UCSD-AML1 (cell line): ENCODE data around the gene NR6A1.

Experiments
- DNase-seq: peaks from one replicate; lab custom pipeline; 2025; ENCODE audit not compliant: unreplicated experiment; lab: John Stamatoyannopoulos, UW

Gene NR6A1

GRCh38 chr9:124695280-124695890 is 75.7 kb downstream of the NR6A1 start:
- no peak for DNase-seq

- DNase-seq, result no peak
Observed at GRCh38 chr9:124694414-124695279, 76.5 kb downstream of the NR6A1 start.

GRCh38 chr9:124693403-124693802 is 77.7 kb downstream of the NR6A1 start:
- no peak for DNase-seq

GRCh38 chr9:124688238-124688904 is 82.7 kb downstream of the NR6A1 start:
- DNase-seq, result no peak

- DNase-seq, result no peak
Observed at GRCh38 chr9:124686918-124687317, 84.2 kb downstream of the NR6A1 start.

DNA sequence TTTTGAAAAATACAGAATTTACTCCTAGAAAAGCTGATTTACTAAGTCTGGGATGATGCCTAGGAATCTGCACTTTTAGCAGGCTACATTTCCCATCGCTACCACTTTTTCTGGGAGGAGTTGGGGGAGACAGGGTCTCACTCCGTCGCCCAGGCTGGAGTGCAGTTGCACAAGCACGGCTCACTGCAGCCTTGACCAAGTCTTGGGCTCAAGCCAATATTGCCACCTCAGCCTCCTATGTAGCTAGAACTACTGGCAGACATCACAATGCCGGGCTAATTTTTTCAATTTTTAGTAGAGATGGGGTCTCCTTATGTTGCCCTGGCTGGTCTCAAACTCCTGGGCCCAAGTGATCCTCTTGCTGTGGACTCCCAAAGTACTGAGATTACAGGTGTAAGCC is 85.9 kb downstream of the NR6A1 start:
- no peak for DNase-seq

GRCh38 chr9:124684169-124684568 is 86.9 kb downstream of the NR6A1 start:
- DNase-seq, result no peak

- no peak for DNase-seq
Observed at GRCh38 chr9:124683043-124683442, 88.1 kb downstream of the NR6A1 start.

DNA sequence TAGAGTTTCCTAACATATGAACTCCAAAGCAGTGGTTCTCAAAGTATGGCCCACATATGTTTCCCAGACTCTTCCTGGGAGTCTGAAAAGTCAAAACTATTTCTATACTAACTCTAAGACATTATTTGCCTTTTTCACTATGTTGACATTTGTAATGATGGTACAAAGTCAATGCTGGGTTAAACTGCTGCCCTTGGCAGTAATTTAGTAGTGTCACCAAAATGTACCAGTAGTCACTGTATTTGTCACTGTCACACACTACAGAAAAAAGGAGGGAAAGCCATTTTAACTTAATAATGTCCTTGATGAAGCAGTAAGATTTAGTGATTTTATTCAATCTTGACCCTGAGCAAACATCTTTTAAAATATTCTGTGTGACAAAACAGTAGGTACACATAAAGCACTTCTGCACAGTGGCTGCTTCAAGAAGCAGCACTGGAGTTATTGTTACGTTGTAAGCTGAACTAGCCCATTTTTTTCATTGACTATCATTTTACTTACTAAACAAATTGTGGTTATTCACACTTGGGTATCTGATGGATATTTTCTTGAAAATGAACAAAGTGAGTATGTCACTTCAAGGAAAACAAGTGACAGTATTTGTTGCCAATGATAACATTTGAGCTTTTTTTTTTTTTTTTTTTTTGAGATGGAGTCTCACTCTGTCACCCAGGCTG is 90.3 kb downstream of the NR6A1 start:
- no peak for DNase-seq

DNA sequence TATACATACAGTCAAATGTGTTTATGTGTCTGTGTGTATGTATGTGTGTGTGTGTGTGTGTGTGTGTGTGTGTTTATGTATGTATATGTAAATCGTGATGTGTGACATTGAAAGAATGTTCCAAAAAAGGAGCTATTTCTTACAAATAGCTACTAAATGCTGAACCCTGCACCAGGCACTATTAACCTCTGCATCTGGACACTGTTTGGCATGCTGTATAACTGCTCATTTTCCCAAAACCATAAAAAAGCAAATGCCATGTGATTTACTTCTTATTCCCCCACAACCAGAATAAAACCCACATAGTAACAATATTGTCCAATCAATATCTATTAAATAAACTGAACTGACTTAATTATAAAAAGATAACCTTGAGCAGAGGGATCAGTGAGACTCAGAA is 91.1 kb downstream of the NR6A1 start:
- no peak for DNase-seq

DNA sequence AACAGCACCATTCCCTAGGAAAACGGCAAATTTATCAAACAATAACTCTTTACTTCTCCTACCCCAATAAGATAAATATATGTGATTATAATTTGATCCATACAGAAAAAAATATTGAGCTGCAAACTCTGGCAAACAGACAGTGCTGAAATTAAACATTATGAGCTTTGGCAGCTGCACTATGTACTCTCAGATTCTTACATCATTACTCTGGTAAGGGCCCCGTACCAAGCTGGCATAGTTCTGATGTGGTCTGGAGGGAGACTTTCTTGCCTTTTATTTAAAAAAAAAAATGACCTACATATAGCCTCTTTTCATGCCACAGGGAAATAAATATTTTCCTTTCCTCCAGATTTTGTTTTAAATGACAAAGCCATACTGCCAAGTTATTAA is 95.0 kb downstream of the NR6A1 start:
- DNase-seq, result no peak

DNA sequence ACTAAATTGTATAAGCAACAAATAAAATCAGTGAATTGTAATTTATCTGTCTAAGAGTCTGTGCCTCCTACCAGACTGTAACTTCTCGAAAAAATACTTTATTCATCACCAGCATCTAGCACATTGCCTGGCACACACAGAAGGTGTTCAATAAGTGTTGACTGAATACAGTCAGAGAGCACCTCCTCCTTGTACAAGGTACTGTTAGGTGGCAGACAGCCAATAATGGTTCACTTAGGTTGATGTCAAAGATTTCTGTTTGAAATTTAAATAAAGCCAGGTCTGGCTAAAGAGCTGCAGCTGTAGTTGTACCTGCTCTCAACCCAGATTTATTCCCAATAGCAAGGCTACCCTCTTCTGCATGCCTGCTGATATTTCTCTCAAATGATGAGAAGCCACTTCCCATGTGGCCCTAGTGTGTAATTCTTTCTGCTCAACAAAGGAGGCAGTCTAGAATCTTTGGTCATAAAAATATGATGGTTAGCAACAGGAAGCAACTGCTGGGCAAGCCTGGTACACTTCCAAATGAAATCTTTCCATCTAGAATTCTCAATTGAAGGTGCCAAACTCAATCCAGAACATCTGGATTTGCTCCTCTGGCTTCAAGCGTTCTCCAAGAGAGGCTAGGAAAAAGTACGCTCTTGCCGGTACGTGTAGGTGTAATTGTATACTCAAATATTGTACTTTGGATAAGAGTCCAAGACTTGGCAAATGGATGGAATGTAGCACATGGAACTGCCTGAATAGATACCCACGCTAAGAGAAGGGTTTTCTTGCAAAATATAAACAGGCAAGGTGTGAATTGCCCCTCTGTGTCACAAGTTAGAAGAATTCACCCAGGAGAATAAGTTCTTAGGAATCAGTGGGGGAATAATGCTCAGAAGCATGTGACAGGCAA is 95.6 kb downstream of the NR6A1 start:
- no peak for DNase-seq

GRCh38 chr9:124674651-124675050 is 96.5 kb downstream of the NR6A1 start:
- no peak for DNase-seq

DNA sequence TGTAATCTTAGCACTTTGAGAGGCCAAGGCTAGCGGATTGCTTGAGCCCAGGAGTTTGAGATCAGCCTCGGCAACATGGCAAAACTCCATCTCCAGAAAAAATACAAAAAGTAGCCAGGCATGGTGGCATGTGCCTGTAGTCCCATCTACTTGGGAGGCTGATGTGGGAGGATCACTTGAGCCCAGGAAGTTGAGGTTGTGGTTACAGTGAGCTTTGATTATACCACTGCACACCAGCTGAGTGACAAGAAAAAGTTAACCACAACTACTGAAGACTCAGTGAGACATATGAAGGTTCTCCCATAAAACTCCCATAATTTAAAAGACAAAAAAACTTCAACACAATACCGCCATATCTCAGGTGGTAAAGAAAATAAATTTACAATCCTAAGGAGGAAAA is 98.0 kb downstream of the NR6A1 start:
- DNase-seq, result no peak

DNA sequence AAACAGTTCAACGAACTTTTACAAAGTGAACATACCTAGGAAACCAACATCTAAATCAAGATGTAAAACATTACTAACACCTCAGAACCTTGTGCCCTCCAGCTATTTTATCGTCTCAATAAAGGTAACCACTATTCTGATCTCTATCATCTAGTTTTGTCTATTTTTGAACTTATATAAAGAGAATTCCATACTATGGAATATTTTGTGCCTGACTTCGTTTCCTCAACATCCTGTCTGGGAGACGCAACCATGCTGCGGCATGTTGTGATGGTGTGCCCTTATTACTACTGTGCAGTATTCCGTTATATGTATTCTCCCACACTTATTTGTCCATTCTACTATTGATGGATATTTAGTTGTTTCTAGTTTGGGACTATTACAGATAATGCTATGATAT is 99.2 kb downstream of the NR6A1 start:
- no peak for DNase-seq

DNA sequence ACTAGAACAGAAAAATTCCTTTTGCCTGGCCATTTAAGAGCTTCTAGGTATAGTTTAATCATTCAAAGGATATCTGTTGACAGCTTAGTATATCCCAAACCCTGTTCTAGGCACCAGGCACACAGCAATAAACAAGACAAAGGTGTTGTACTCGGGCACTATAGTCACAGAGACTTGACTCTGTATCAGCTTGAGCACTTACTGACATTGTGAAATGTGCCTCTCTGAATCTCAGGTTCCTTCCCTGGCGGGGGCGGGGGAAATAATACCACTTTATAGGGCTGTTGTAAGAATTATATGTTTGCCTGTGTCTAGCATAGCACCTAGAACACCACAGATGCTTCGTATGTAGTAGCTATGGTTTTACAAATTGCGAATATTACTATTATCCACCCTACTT is 104.5 kb downstream of the NR6A1 start:
- no peak for DNase-seq

- no peak for DNase-seq
Observed at GRCh38 chr9:124665391-124666058, 105.6 kb downstream of the NR6A1 start.

- DNase-seq, result no peak
Observed at GRCh38 chr9:124664143-124664542, 107.0 kb downstream of the NR6A1 start.

- DNase-seq, result no peak
Observed at GRCh38 chr9:124663046-124663961, 107.8 kb downstream of the NR6A1 start.
